AG10803 (cell line): ENCODE data around the gene KRT37.

Source experiments
- DNase-seq: peaks from one replicate; pipeline ENCODE4 v3.0.0; 2010; ENCODE audit warnings: low read depth
- H3K4me3 ChIP-seq: 2 replicates; pipeline ENCODE4 v1.5.1; 2011; ENCODE audit warnings: mild to moderate bottlenecking, low read length, control low read depth
- CTCF ChIP-seq: conservative IDR thresholded peaks from 2 replicates; pipeline ENCODE4 v1.5.1; 2011; ENCODE audit warnings: mild to moderate bottlenecking, low read length, control low read depth, inconsistent platforms

Gene KRT37

DNA sequence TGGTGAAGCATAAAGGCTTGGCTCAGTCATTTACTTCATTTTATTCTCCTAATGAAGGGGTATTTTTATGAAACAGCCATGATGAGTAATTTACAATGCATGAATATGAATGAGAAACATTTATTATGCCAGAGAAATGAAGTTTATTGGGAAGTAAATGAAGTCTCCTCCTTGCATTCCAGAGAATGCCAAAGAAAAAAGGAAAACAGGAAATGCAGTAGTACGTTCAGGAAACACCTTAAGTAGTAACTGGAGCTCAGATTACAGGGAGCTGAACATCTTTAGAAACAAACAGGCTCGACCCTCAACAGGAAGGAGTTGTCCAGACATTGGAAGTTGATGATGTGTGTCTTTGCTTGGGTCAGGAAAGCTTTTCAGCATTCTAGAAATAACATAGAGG is 46.8 kb downstream of the KRT37 start:
- H3K4me3 ChIP-seq: no peak overlapping the region
- peak; percentile 35 for DNase-seq
- no peak for TF ChIP-seq CTCF
